Kidney capillary endothelial cell (primary cell): ENCODE data around the gene FBXW4.
"Not testable (repeated sequence)": the region's sequence is repeated elsewhere in the genome, so short reads cannot be mapped to it uniquely, and the experiment has no call there.

Experiments used
- DNase-seq: peaks from one replicate; pipeline ENCODE4 v3.0.0-alpha.2; 2018; ENCODE audit warnings: low spot score

FBXW4 gene

GRCh38 chr10:101655570-101655969, 39.4 kb downstream of the FBXW4 start:
- no peak for DNase-seq

GRCh38 chr10:101653536-101653935, 41.4 kb downstream of the FBXW4 start:
- DNase-seq = no peak

- no peak for DNase-seq
Measured at GRCh38 chr10:101651336-101651735, 43.6 kb downstream of the FBXW4 start.

- no peak for DNase-seq
Measured at GRCh38 chr10:101650863-101651262, 44.1 kb downstream of the FBXW4 start.

GRCh38 chr10:101649525-101650085, 45.4 kb downstream of the FBXW4 start:
- DNase-seq = no peak

GRCh38 chr10:101647255-101647654, 47.7 kb downstream of the FBXW4 start:
- DNase-seq = no peak

- no peak for DNase-seq
Measured at GRCh38 chr10:101646364-101646763, 48.6 kb downstream of the FBXW4 start.

- DNase-seq = no peak
Measured at GRCh38 chr10:101645659-101646058, 49.3 kb downstream of the FBXW4 start.

- DNase-seq = no peak
Measured at GRCh38 chr10:101644002-101644401, 51.0 kb downstream of the FBXW4 start.

GRCh38 chr10:101643546-101643945, 51.4 kb downstream of the FBXW4 start:
- DNase-seq = no peak

- DNase-seq = no peak
Measured at GRCh38 chr10:101639141-101639900, 55.6 kb downstream of the FBXW4 start.

GRCh38 chr10:101633510-101633909, 61.5 kb downstream of the FBXW4 start:
- not testable (repeated sequence) for DNase-seq

GRCh38 chr10:101631821-101632475, 63.0 kb downstream of the FBXW4 start:
- DNase-seq = no peak

- DNase-seq = no peak
Measured at GRCh38 chr10:101630633-101630920, 64.4 kb downstream of the FBXW4 start.

- DNase-seq = no peak
Measured at GRCh38 chr10:101629837-101630632, 64.9 kb downstream of the FBXW4 start.

- no peak for DNase-seq
Measured at GRCh38 chr10:101625821-101626412, 69.1 kb downstream of the FBXW4 start.

- DNase-seq = no peak
Measured at GRCh38 chr10:101624526-101625102, 70.4 kb downstream of the FBXW4 start.

- DNase-seq = no peak
Measured at GRCh38 chr10:101623528-101623927, 71.4 kb downstream of the FBXW4 start.

- no peak for DNase-seq
Measured at GRCh38 chr10:101619983-101620382, 75.0 kb downstream of the FBXW4 start.

- DNase-seq = no peak
Measured at GRCh38 chr10:101618871-101619270, 76.1 kb downstream of the FBXW4 start.

GRCh38 chr10:101617824-101618568, 77.0 kb downstream of the FBXW4 start:
- DNase-seq = no peak
